NCI-H2107 (cell line): ENCODE measurements around the gene NYNRIN.
"Not testable (repeated sequence)": the region's sequence is repeated elsewhere in the genome, so short reads cannot be mapped to it uniquely, and the experiment has no call there.

Source experiments
- DNase-seq: peaks from one replicate; lab custom pipeline; 2025; lab: John Stamatoyannopoulos, UW

The NYNRIN gene

GRCh38 chr14:24431569-24432258, 32.9 kb downstream of the NYNRIN start:
- peak; percentile 81 for DNase-seq

- DNase-seq = no peak
These were observed 33.7 kb downstream of the NYNRIN start for GRCh38 chr14:24432259-24433131.

DNA sequence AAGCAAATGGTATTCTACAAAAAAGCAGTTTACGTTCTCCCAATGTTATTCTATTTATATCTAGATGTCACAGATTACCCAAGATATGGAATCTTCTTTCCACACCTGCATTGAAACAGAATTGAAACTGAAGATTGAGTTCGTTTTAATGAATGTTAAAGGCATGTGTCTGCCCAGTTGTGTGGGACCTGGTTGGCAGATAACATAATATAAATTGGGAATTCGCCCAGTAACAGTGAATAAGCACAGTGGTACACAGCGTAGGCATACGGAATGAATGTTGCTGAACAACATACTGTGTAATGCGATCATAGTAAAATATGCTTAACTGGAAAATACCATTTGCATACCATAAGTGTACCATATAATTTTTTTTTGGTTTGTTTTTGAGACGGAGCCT, 35.2 kb downstream of the NYNRIN start:
- DNase-seq = no peak

DNA sequence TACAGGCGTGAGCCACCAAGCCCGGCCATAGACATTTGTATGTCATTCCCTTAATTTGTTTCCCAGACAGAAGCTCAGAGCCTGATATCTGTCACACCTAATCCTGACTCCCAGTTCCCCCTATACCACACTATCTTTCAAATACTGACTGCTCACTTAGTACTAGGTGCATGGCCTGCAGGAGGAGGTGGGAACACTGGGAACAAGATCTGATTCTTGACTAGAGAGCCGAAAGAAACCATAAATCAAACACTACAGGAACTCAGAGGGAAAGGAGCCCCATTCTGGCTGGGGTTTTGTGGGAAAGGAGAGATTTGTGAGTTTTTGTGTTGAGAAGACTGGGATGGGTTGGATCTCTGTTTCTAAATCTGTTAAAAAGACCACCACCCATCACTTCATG, 35.9 kb downstream of the NYNRIN start:
- DNase-seq = no peak

DNA sequence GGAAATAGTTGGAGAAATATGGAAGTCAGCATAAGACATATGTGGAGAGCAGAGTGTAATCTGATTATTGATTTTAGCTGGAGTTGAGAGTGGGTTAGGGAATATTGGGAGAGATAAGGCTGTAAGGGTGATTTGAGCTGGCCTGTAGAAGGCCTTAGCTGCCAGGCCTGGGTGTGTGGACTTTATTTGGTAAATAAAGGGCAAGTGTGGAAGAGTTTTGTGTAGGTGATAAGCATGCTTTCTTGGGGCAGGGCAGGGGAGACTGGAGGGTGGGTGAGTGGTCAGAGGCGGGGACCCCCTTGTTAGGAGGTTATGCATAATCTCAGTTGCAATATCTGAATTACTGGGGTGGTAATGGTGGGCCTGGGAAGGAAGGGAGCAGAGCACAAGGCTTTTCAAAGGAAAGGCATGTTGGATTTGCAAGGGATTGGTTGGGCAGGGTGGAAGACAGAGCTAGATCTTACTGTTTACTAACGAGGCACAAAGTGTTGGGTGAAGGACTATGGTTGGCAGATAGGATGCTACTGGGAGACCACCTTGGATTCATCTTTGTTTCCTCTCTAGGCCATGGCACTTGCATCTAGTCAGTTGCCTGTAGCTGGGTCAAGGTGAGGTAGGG, 36.5 kb downstream of the NYNRIN start:
- no peak for DNase-seq

GRCh38 chr14:24435998-24436354, 37.2 kb downstream of the NYNRIN start:
- no peak for DNase-seq

- peak; percentile 34 for DNase-seq
These were observed 37.7 kb downstream of the NYNRIN start for GRCh38 chr14:24436355-24437019.

DNA sequence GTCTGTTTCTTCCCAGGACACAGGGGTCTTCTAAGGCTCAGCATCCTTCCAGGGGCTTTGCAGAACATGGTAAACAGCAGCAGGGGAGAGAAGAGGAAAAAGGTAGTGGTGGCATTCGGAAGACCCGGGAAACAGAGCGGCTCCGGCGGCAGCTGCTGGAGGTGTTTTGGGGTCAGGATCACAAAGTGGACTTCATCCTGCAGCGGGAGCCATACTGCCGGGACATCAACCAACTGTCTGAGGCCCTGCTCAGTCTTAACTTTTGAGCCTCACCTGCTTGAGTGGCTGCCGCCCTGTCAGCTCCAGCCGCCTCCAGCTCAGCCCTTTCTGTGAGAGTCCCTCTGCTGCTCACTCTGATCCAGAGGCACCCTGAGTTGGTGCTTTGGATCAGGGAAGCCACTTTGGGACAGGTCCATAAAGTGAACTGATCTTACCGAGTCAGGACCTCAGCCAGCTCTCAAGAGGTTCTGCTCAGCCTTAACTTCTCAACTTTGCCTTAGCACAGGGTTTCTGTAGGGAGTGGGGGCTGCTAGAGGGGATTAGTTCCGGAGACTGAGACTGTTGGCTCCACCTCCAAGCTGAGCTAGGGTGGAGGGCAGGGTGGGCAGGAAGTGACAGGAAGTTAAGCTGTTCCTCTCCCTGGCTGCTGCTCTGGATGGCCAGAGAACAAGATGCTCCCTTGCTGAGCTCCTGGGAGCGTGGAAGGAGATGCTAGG, 38.4 kb downstream of the NYNRIN start:
- DNase-seq = no peak

DNA sequence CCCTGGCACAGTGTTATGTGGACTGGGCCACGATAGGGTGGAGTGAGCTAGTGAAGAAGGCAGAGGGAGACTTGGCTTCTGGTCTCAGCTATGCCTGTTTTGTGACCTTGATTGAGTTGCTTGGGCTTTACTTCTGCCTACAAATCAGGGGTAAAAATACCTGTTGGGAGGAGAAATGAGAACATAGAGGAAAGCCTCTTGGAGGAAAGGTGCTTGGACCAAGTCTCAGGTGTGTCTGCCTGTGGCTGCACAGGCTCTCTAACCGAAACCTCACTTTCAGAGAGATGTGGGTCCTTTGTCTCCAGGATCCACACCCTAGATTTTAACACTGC, 38.9 kb downstream of the NYNRIN start:
- no peak for DNase-seq

- DNase-seq = no peak
These were observed 39.7 kb downstream of the NYNRIN start for GRCh38 chr14:24438223-24439097.

- no peak for DNase-seq
These were observed 40.5 kb downstream of the NYNRIN start for GRCh38 chr14:24439257-24439656.

- DNase-seq = no peak
These were observed 41.2 kb downstream of the NYNRIN start for GRCh38 chr14:24439830-24440605.

DNA sequence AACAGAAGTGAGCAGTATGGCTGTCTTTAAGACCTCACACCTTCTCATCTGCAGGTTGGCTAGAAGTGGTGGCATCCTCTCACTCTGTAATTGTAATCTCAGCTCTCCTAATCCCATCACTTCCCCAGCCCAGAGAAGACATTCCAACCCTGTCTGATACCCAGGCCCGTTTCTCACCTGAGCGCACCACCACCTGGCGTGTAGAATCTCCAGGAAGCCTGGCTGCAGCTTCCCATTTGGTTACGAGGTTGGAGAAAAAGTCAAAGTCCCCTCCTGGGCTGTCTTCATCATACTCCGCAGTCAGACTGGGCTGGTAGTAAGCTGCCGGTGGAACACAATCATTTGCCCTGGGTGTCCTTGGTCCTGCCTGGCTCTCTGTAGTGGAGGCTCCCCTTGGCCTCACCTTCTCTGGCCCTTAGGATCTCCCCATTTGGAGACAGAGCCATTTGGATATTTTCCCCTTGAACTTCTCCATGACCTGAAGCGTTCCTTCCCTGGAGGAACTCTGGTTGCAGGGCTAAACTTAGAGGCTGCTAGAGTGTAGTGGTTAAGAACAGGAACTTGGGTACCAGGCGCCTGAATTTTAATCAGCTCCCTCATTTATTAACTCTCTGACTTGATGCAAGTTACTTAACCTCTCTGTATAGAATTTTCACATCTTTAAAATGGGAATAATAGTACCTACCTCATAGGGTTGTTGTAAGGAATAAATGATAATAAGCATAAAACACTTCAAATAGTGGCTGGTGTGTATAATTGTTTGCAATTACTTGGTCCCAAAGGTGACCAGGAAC, 42.0 kb downstream of the NYNRIN start:
- no peak for DNase-seq

DNA sequence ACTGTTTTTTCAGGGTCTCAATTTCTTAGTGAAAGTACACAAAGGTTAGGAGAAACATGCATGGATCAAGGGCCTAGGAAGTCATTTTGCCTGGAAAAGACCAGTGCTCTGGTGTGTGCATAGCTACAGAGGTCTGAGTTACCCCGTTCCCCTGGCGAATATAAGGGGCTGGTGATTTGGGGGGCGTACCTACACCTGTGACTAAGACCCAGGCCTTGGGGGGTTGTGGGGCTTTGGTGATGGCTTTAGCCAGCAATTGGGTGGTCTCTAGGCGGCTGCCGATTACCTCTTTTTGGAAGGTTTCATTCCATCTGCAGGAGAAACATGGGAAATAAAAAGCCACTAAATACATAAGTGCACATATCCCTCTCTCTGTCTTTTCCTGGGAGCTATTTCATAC, 42.7 kb downstream of the NYNRIN start:
- DNase-seq = no peak

DNA sequence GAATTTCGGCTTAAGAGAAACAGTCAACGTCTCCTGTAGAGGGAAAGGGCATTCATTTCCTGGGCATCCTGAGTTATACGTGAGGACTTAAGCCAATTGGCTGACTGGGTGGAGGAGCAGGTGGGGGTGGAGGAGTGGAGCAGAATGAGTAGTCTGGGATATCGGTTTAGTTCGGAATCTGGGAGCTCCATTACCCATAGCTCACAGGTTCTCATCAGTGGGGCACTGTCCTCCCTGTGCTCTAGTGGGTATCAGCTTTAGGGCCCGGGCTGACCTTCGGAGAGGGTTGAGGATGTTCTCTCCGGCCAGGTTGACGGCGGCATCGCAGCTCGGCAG, 43.1 kb downstream of the NYNRIN start:
- DNase-seq = no peak

GRCh38 chr14:24442240-24443052, 43.6 kb downstream of the NYNRIN start, which contains the start of gene SDR39U1:
Gene SDR39U1 (minus strand): TSS chr14:24442776. CDS start chr14:24442769, 7 bp downstream.
- peak; percentile 99 for DNase-seq

GRCh38 chr14:24443053-24443665, 44.4 kb downstream of the NYNRIN start:
- no peak for DNase-seq

DNA sequence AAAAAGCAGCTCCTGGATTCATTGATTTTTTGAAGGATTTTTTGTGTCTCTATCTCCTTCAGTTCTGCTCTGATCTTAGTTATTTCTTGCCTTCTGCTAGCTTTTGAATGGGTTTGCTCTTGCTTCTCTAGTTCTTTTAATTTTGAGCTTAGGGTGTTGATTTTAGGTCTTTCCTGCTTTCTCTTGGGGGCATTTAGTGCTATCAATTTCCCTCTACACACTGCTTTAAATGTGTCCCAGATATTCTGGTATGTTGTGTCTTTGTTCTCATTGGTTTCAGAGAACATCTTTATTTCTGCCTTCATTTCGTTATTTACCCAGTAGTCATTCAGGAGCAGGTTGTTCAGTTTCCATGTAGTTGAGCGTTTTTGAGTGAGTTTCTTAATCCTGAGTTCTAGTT, 52.0 kb downstream of the NYNRIN start:
- not testable (repeated sequence) for DNase-seq
